Bronchial epithelial cell (primary cell): ENCODE results near the gene HTRA1. TPM values are rescaled to one million over a fixed set of nuclear protein-coding genes. Genes with fewer than 3 reads are reported as not detected.

Source experiments
- DNase-seq: peaks from one replicate; pipeline ENCODE4 v3.0.0-alpha.2; 2010; ENCODE audit warnings: low read depth
- FAIRE-seq: peaks from 2 replicates; lab custom pipeline; 2011; peaks lifted over from hg19 to GRCh38; lab: Jason Lieb, UNC
- H3K27me3 ChIP-seq: 2 replicates; pipeline ENCODE4 v1.5.1; 2011; ENCODE audit warnings: low read length; ENCODE audit not compliant: control insufficient read depth, insufficient read depth
- H3K36me3 ChIP-seq: 2 replicates; pipeline ENCODE4 v1.5.1; 2011; ENCODE audit warnings: low read length; ENCODE audit not compliant: control insufficient read depth, insufficient read depth
- H3K4me3 ChIP-seq: 2 replicates; pipeline ENCODE4 v1.5.1; 2011; ENCODE audit warnings: mild to moderate bottlenecking, low read depth, low read length, control low read depth
- CTCF ChIP-seq: IDR thresholded peaks from 2 replicates; pipeline ENCODE4 v1.5.1; 2011; ENCODE audit warnings: mild to moderate bottlenecking, moderate library complexity, low read length, control low read depth, inconsistent platforms; ENCODE audit not compliant: insufficient read depth, severe bottlenecking
- total RNA-seq: library from RNA; depleted of rRNA; stranded (reverse); fragments of >200 nt; gene quantifications from 2 replicates; pipeline ENCODE4 v1.2.1, GENCODE V29; 2014

Gene HTRA1
- total RNA-seq, 1 donor from 2014 or later, result 80.3 TPM

- no peaks in the 10 kb centered on the region for H3K27me3 ChIP-seq
- DNase-seq (no peak), FAIRE-seq (no peak)
- peaks cover 3% of the 10 kb centered on the region for H3K36me3 ChIP-seq
- H3K4me3 ChIP-seq, result no peak overlapping the region
- no peak for TF ChIP-seq CTCF
Observed at GRCh38 chr10:122493761-122494160, 32.4 kb downstream of the HTRA1 start.

DNA sequence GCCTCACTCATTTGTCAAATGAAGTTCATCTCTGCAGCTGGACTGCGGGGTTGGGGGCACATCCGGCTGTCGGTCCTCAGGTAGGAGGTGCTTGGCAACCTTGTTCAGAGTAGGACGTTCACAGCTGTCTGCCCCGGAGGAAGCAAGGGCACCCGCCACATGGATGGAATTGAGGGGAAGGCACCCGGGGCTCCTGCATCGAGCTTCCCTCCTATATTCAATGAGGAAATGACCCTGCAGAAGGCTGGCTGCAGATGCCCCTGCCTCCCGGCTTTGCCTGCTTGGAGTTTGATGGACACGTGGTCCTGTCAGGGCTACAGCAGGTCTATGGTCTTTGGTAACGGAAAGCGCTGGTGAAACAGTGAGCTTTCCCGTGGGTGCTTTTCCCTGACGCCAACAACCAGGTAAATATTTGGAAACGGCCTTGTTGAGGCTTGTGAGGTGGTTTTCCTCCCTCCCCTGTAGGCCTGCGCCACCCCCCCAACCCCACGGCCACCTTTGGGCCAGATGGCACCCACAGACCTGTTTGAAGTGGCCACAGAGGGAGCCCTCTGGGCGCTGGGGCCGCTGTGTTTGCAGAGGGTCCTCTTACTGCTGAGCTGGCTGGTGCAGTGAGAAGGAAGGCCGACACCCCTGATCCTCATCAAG lies 32.9 kb downstream of the HTRA1 start:
- FAIRE-seq (no peak), DNase-seq (peak; percentile 80)
- Histone ChIP-seq H3K36me3 (peaks cover 3% of the 10 kb centered on the region), H3K27me3 (no peaks in the 10 kb centered on the region), H3K4me3 (no peak overlapping the region)
- no peak for TF ChIP-seq CTCF

DNA sequence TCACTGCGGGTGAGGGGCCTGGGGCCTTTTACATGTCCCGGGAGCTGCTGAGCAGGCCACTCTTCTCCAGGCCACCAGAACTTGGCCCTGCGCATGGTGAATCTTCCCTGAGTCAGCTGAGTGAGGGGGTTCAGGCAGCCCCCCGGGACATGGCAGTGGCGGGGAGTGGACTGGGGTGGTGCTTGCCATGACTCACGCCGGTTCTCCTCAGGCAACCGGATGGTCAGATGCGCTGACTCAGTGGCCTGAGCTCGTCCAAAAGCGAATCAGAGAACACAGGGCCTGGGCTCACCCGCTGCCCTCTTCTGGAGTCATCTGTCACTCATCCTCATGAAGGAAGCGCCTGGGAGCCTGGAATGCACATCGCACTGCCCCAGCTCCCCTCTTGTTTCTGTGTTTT lies 33.5 kb downstream of the HTRA1 start:
- TF ChIP-seq CTCF, result no peak
- no peak overlapping the region for H3K4me3 ChIP-seq
- H3K27me3 ChIP-seq, result no peaks in the 10 kb centered on the region
- H3K36me3 ChIP-seq, result peaks cover 1% of the 10 kb centered on the region
- FAIRE-seq, result no peak
- DNase-seq, result peak; percentile 93

DNA sequence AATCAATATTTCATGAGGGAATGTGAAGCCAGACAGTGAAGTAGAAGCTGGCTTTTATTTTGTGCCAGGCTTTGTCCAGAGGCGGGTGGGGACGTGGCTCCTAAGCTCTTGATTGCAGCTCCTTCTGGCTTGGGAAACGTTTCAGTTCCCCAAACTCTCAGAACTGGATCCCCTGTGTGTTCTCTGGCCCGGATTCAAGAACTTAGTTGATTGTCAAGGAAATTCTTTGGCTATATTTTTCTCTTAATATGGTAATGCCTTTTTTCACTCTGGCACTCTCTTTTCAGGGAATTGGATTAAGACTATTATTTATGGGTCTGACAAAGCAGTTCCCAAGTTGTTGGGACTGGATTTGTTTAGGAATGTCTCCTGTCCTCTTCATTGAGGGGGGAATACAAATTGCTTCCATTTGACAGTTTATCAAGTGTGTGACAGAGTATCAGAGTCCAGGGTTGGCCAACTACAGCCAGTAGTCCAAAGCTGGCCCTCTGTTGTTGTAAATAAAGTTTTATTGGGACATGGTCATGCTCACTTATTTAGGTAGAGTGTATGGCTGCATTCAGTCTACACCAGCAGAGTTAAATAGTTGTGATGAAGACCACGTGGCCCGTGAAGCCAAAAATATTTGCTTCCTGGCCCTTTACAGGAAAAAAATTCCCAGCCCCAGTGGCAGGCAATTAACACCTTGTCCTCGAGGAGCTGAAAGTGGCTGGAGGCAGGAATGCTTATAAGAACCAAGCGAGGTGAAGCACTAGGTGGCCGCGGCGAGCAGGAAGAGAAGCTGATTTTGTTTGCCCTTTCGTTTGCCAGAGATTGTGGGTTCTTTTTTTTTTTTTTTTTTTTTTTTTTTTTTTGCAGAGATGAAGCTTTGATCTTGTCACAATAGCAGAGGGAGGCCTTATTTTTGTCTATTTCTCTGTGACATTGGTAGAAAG lies 34.3 kb downstream of the HTRA1 start:
- FAIRE-seq (no peak), DNase-seq (peak; percentile 12)
- TF ChIP-seq CTCF, result no peak
- Histone ChIP-seq H3K4me3 (no peak overlapping the region), H3K27me3 (no peaks in the 10 kb centered on the region), H3K36me3 (peaks cover 1% of the 10 kb centered on the region)

DNA sequence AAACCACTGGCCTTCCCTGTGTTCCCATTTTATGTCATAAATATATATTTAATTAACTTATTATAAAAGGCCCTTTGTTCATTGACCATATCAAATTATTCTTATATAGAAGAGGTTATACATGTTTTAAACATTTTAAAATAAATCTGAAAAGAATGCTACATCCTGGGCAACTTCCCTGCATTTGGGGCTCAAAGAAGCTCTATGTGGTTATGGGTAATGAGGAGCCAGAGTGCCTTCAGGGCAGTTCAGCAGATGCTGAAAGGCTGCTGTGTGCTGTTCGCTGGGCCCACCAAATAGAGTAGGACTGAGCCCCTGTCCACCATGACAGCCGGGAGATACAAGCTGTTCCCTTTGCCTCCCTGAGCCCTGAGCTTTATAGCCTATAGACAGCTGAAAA lies 35.9 kb downstream of the HTRA1 start:
- TF ChIP-seq CTCF, result no peak
- no peak for FAIRE-seq
- H3K36me3 ChIP-seq, result peaks cover 1% of the 10 kb centered on the region

More for the DNA sequence above, 35.9 kb downstream of the HTRA1 start:
- DNase-seq, result no peak
- no peak overlapping the region for H3K4me3 ChIP-seq
- no peaks in the 10 kb centered on the region for H3K27me3 ChIP-seq
